ENCODE measurements around the gene PITRM1.

The PITRM1 gene

DNA sequence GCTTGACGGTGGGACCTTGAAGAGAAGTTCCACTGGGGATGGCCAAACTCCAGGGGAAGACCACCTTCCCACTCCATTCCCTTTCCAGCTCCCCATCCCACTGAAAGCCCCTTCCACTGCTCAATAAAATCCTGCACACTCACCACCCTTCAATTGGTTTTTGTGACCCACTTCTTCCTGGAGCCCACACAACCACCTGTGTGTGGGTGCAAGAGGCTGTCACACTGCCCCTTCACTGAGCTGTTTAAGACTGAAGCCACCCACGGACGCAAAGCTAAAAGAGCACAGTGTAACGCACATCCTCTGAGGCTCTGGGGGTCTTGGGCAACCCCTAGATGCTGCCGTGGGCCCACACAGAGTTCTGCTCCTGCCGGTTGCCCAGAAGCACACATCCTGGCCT lies 12.8 kb upstream of the PITRM1 start:
- H3K27me3 ChIP-seq (ENCODE audit: insufficient read depth, poor library complexity, severe bottlenecking): no peaks in the 10 kb centered on the region
- H3K27ac ChIP-seq (replicated peaks): no peak overlapping the region
- no peak overlapping the region for H3K4me3 ChIP-seq (replicated peaks; ENCODE audit: insufficient read depth, low read length)
- no peak for DNase-seq (ENCODE audit: low read depth in 1 of 2, low spot score in 1 of 2)
- TF ChIP-seq POLR2AphosphoS5 (IDR thresholded peaks at IDR 0.05; ENCODE audit: low read depth) (no peak), GABPA (IDR thresholded peaks at IDR 0.05; ENCODE audit: low read depth) (no peak), SPI1 (IDR thresholded peaks at IDR 0.05; ENCODE audit: borderline replicate concordance, low read depth) (no peak)
- TF ChIP-seq, protein P1, sequence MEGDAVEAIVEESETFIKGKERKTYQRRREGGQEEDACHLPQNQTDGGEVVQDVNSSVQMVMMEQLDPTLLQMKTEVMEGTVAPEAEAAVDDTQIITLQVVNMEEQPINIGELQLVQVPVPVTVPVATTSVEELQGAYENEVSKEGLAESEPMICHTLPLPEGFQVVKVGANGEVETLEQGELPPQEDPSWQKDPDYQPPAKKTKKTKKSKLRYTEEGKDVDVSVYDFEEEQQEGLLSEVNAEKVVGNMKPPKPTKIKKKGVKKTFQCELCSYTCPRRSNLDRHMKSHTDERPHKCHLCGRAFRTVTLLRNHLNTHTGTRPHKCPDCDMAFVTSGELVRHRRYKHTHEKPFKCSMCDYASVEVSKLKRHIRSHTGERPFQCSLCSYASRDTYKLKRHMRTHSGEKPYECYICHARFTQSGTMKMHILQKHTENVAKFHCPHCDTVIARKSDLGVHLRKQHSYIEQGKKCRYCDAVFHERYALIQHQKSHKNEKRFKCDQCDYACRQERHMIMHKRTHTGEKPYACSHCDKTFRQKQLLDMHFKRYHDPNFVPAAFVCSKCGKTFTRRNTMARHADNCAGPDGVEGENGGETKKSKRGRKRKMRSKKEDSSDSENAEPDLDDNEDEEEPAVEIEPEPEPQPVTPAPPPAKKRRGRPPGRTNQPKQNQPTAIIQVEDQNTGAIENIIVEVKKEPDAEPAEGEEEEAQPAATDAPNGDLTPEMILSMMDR (IDR thresholded peaks at IDR 0.05; ENCODE audit: insufficient read depth, low read length): no peak
- TF ChIP-seq, protein P2, sequence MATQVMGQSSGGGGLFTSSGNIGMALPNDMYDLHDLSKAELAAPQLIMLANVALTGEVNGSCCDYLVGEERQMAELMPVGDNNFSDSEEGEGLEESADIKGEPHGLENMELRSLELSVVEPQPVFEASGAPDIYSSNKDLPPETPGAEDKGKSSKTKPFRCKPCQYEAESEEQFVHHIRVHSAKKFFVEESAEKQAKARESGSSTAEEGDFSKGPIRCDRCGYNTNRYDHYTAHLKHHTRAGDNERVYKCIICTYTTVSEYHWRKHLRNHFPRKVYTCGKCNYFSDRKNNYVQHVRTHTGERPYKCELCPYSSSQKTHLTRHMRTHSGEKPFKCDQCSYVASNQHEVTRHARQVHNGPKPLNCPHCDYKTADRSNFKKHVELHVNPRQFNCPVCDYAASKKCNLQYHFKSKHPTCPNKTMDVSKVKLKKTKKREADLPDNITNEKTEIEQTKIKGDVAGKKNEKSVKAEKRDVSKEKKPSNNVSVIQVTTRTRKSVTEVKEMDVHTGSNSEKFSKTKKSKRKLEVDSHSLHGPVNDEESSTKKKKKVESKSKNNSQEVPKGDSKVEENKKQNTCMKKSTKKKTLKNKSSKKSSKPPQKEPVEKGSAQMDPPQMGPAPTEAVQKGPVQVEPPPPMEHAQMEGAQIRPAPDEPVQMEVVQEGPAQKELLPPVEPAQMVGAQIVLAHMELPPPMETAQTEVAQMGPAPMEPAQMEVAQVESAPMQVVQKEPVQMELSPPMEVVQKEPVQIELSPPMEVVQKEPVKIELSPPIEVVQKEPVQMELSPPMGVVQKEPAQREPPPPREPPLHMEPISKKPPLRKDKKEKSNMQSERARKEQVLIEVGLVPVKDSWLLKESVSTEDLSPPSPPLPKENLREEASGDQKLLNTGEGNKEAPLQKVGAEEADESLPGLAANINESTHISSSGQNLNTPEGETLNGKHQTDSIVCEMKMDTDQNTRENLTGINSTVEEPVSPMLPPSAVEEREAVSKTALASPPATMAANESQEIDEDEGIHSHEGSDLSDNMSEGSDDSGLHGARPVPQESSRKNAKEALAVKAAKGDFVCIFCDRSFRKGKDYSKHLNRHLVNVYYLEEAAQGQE (IDR thresholded peaks at IDR 0.05; ENCODE audit: insufficient replicate concordance, low read depth): no peak

- TF ChIP-seq, protein P1 (IDR thresholded peaks at IDR 0.05; ENCODE audit: insufficient read depth, low read length): no peak
- TF ChIP-seq SPI1 (IDR thresholded peaks at IDR 0.05; ENCODE audit: borderline replicate concordance, low read depth): no peak
- no peak for TF ChIP-seq GABPA (IDR thresholded peaks at IDR 0.05; ENCODE audit: low read depth)
- TF ChIP-seq, protein P2 (IDR thresholded peaks at IDR 0.05; ENCODE audit: insufficient replicate concordance, low read depth): no peak
- TF ChIP-seq POLR2AphosphoS5 (IDR thresholded peaks at IDR 0.05; ENCODE audit: low read depth): no peak
- no peak for DNase-seq (ENCODE audit: low read depth in 1 of 2, low spot score in 1 of 2)
- no peaks in the 10 kb centered on the region for H3K27me3 ChIP-seq (ENCODE audit: insufficient read depth, poor library complexity, severe bottlenecking)
- no peak overlapping the region for H3K27ac ChIP-seq (replicated peaks)
- H3K4me3 ChIP-seq (replicated peaks; ENCODE audit: insufficient read depth, low read length): no peak overlapping the region
Measured at GRCh38 chr10:3180355-3181025, 7.9 kb upstream of the PITRM1 start.

DNA sequence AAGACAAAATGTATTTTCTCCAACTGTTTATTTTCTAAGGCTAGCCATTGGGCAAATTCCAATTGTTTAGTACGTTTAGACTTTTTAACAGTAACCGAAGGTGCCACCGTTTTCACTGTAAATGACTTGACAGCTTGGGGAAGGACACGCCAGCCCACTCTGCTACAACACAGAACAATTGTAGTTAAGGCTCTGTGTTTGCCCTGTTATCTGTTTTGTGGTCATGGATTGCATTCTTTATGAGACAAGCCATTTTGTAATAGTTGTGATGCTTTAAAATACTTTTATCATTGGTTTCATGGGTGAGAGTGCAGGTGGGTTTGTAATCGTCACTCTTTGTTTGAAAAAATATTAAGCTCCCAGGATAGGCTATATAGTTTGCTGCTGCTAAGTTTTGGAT lies 6.6 kb upstream of the PITRM1 start:
- no peak overlapping the region for H3K27ac ChIP-seq (replicated peaks)
- no peak for DNase-seq (ENCODE audit: low read depth in 1 of 2, low spot score in 1 of 2)
- no peak overlapping the region for H3K4me3 ChIP-seq (replicated peaks; ENCODE audit: insufficient read depth, low read length)
- TF ChIP-seq SPI1 (IDR thresholded peaks at IDR 0.05; ENCODE audit: borderline replicate concordance, low read depth) (no peak), POLR2AphosphoS5 (IDR thresholded peaks at IDR 0.05; ENCODE audit: low read depth) (no peak), GABPA (IDR thresholded peaks at IDR 0.05; ENCODE audit: low read depth) (no peak)
- TF ChIP-seq, protein P1 (IDR thresholded peaks at IDR 0.05; ENCODE audit: insufficient read depth, low read length): no peak
- TF ChIP-seq, protein P2 (IDR thresholded peaks at IDR 0.05; ENCODE audit: insufficient replicate concordance, low read depth): no peak
- H3K27me3 ChIP-seq (ENCODE audit: insufficient read depth, poor library complexity, severe bottlenecking): no peaks in the 10 kb centered on the region
